ENCODE data around the gene CRB2.

CRB2 gene

GRCh38 chr9:123347289-123348060 is 8.5 kb upstream of the CRB2 start:
- no peak for DNase-seq (ENCODE audit: low read depth)
- no peak for TF ChIP-seq CTCF (conservative IDR thresholded peaks at IDR 0.05; ENCODE audit: low read depth, low read length)
- H3K4me3 ChIP-seq (ENCODE audit: low read length) = no peak overlapping the region

GRCh38 chr9:123348317-123348992 is 7.5 kb upstream of the CRB2 start:
- no peak overlapping the region for H3K4me3 ChIP-seq (ENCODE audit: low read length)
- no peak for DNase-seq (ENCODE audit: low read depth)
- TF ChIP-seq CTCF (conservative IDR thresholded peaks at IDR 0.05; ENCODE audit: low read depth, low read length) = no peak

GRCh38 chr9:123349033-123349432 is 7.0 kb upstream of the CRB2 start:
- no peak for DNase-seq (ENCODE audit: low read depth)
- no peak for TF ChIP-seq CTCF (conservative IDR thresholded peaks at IDR 0.05; ENCODE audit: low read depth, low read length)
- H3K4me3 ChIP-seq (ENCODE audit: low read length) = no peak overlapping the region

- no peak for DNase-seq (ENCODE audit: low read depth)
- H3K4me3 ChIP-seq (ENCODE audit: low read length) = no peak overlapping the region
- TF ChIP-seq CTCF (conservative IDR thresholded peaks at IDR 0.05; ENCODE audit: low read depth, low read length) = peak; percentile 99
These were observed 6.1 kb upstream of the CRB2 start for GRCh38 chr9:123349691-123350480.

DNA sequence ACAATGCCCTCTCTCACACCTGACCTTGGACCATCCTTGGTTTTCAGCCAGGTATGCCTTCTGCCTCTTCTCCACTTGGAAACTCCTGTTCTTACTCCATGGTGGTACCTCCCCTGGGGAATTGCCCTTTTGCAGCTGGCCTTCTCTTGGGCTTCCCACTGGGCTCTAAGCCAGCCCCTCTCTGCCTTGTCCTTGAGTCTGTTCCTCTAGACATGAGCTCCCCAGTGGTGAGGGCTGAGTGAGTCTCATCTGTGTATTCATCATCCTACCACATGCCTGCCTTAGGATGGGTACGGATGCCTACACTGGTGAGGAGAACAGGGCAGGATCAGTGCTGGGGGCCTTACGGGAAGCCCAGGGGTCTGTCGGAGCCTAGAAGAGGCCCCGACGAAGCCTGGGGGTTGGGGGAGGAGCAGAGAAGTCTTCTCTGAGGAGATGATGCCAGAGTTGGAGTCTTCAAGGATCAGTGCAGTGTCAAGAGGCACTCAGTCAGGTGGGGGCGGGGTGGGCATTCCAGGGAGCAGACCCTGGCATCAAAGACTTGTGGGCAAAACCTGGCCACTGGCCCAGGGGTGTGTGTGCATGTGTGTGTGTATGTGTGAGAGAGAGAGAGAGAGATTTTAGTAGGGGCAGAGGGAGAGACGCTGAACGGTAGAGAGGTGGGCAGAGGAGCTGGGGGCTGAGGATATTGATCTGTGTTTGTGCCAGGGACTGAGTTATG is 5.2 kb upstream of the CRB2 start:
- H3K4me3 ChIP-seq (ENCODE audit: low read length) = no peak overlapping the region
- no peak for TF ChIP-seq CTCF (conservative IDR thresholded peaks at IDR 0.05; ENCODE audit: low read depth, low read length)
- DNase-seq (ENCODE audit: low read depth) = no peak

- no peak for DNase-seq (ENCODE audit: low read depth)
- TF ChIP-seq CTCF (conservative IDR thresholded peaks at IDR 0.05; ENCODE audit: low read depth, low read length) = no peak
- no peak overlapping the region for H3K4me3 ChIP-seq (ENCODE audit: low read length)
These were observed 3.0 kb upstream of the CRB2 start for GRCh38 chr9:123353041-123353440.

Measured in retinal pigment epithelial cell (primary cell).